ENCODE results near the gene RSAD2. TPM values are rescaled to one million over a fixed set of nuclear protein-coding genes. Genes with fewer than 3 reads are reported as not detected.
"Not testable (repeated sequence)": the region's sequence is repeated elsewhere in the genome, so short reads cannot be mapped to it uniquely, and the experiment has no call there.

Gene RSAD2
- total RNA-seq, 1 donor, result 0.63 TPM

DNA sequence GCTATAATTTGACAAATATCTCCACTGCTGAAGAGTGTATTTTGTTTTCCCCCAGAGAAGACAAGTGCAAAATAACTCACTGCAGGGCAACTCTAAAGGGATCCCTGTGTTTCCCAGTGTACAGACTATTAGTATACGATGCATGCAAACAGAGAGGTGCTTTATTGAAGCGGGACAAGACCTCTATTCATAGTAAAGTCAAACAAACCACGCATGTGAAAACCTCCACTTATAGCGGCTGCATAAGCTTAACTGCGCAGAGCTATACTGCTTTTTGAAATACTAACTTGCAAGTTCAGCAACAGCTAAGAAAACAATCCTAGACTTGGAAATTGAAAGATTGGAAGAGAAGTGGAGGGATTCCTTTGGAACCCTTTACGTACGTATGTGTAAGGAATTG is 55.3 kb downstream of the RSAD2 start:
- TF ChIP-seq, protein P1, sequence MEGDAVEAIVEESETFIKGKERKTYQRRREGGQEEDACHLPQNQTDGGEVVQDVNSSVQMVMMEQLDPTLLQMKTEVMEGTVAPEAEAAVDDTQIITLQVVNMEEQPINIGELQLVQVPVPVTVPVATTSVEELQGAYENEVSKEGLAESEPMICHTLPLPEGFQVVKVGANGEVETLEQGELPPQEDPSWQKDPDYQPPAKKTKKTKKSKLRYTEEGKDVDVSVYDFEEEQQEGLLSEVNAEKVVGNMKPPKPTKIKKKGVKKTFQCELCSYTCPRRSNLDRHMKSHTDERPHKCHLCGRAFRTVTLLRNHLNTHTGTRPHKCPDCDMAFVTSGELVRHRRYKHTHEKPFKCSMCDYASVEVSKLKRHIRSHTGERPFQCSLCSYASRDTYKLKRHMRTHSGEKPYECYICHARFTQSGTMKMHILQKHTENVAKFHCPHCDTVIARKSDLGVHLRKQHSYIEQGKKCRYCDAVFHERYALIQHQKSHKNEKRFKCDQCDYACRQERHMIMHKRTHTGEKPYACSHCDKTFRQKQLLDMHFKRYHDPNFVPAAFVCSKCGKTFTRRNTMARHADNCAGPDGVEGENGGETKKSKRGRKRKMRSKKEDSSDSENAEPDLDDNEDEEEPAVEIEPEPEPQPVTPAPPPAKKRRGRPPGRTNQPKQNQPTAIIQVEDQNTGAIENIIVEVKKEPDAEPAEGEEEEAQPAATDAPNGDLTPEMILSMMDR (IDR thresholded peaks at IDR 0.05; ENCODE audit: insufficient read depth, low read length), result no peak
- no peak overlapping the region for H3K4me3 ChIP-seq (ENCODE audit: low read depth, low read length)
- DNase-seq (ENCODE audit: low read depth), result no peak

DNA sequence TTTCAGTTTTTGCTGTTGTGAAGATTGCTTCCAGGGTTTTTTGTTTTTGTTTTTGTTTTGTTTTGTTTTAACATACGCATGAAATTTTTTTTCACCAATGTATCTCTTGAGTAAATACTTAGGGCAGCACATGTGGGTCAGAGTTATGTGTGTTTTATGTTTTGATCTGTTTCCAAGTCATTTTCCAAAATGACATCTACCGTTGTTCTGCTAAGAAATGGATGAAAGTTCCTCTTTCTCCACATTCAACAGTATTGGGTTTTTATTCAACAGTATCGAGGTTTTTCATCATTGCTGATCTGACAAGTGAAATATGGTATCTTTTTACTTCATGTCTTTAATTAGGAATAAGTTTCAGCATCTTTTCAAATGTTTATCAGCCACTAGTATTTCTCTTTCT is 56.3 kb downstream of the RSAD2 start:
- TF ChIP-seq, protein P1 (IDR thresholded peaks at IDR 0.05; ENCODE audit: insufficient read depth, low read length), result no peak
- no peak for DNase-seq (ENCODE audit: low read depth)
- no peak overlapping the region for H3K4me3 ChIP-seq (ENCODE audit: low read depth, low read length)

DNA sequence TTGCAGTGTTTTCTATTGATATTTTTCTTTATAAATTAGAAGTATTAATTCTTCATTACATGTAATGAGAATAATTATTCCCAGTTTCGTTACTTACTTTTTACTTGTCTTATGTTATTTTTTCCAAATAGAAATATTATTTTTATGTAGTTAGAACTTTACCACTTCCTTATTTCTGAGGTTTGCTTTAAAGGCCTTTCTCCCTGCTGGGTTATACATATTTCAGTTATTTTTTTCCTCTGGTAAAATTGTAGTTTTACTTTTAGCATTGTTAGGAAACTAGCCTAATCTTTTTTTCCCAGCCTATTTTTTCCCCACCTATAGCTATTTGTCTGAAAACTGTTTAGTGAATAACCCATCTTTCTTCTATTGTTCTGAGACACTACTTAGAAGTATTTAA is 56.8 kb downstream of the RSAD2 start:
- no peak overlapping the region for H3K4me3 ChIP-seq (ENCODE audit: low read depth, low read length)
- DNase-seq (ENCODE audit: low read depth), result no peak
- TF ChIP-seq, protein P1 (IDR thresholded peaks at IDR 0.05; ENCODE audit: insufficient read depth, low read length), result no peak

DNA sequence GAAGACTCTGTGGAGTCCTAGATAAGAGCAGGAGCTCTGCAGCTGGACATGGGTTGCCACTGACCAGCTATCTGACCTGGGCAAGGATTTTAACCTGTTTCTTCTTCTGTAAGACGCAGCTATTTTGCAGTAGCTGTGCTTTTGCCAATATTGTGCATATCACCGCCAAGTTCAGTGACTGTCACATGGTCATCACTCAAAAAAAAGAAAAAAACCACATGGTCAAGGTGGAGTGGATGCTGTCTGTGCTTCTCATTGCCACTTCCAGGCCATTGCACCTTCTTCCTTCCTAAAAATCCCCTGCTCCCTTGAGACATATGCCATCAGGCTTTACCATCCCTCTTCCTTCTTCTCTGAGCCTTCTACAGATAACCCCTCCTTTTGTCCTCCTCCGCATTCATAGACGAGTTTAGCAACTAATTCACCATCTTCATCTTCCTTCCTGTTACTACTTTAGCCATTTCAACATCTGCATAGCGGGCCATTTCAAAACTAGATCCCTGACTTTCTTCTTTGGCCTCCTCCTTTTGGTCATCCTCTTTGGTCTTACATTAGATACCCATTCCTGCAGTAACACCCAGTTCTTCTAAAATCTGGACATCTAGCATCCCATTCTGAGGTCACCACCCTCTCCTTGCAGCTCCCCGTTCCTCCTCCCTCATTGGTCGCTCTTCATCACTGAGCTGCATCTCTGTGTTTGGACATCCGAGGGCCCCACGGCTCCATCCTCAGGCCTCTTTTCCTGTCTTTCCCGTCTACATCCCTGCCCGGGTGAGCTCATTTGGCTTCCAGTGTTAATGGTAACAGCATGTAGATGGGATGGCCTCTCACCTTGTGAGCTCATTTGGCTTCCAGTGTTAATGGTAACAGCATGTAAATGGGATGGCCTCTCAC is 57.4 kb downstream of the RSAD2 start:
- H3K4me3 ChIP-seq (ENCODE audit: low read depth, low read length), result no peak overlapping the region
- TF ChIP-seq, protein P1 (IDR thresholded peaks at IDR 0.05; ENCODE audit: insufficient read depth, low read length), result no peak
- DNase-seq (ENCODE audit: low read depth), result no peak

DNA sequence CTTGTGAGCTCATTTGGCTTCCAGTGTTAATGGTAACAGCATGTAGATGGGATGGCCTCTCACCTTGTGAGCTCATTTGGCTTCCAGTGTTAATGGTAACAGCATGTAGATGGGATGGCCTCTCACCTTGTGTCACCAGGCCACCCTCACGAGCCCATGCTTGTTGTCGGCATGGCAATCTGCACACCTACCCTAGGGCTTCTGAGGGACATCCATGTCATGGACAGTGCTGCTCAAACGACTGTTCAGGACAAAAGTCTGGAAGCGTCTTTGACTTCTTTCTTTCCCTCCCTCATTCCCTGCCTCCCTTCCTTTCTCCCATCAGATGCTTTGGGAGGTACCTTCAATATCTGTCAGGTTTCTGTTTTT is 58.1 kb downstream of the RSAD2 start:
- not testable (repeated sequence) for H3K4me3 ChIP-seq (ENCODE audit: low read depth, low read length); DNase-seq (ENCODE audit: low read depth)

DNA sequence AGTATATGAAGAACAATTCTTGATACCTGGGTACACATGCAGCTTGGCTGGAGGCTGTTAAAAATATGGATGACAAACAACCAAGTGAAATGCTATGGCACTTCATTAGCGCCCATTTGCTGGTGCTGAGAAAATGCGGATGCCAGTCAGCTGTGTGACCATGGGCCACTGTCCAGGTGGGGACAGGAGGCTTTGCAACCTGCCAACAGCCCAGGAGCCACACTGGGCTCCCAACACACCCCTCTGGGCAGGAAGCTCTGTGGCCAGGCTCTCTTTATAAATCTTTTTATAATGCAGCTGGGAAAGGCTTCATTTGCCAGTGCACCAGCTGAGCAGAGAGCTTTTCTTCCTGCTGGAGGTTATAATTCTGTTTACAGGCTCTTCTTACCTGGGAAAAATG is 59.6 kb downstream of the RSAD2 start:
- TF ChIP-seq, protein P1 (IDR thresholded peaks at IDR 0.05; ENCODE audit: insufficient read depth, low read length), result no peak
- H3K4me3 ChIP-seq (ENCODE audit: low read depth, low read length), result no peak overlapping the region
- no peak for DNase-seq (ENCODE audit: low read depth)

DNA sequence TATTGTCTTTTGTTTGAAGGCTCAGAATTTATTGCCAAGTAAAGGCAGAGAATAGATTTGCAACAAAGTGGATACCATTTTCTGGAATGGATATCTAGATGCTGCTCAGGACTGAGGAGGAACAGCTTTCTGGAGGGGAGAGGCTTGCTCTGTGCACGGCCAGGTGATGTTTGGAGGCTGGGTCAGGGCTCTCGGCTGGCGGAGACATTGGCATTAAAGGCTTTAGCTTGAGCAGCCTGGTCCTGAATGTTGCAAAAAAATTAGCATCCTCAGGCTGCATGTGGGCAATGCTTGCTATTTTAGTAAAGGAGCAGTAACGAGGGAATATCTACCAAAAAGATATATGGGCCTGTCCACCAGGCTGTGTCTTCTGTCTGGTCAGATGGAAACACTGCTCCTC is 60.0 kb downstream of the RSAD2 start:
- TF ChIP-seq, protein P1 (IDR thresholded peaks at IDR 0.05; ENCODE audit: insufficient read depth, low read length), result no peak
- no peak for DNase-seq (ENCODE audit: low read depth)
- H3K4me3 ChIP-seq (ENCODE audit: low read depth, low read length), result no peak overlapping the region
